ENCODE data around the gene PSTPIP1. TPM values are rescaled to one million over a fixed set of nuclear protein-coding genes. Genes with fewer than 3 reads are reported as not detected.

The PSTPIP1 gene
- total RNA-seq, 6 experiments from 2014 or later = 1.2 to 4.9 (median 2.2) TPM

- H3K4me1 ChIP-seq = no peaks in the 10 kb centered on the region
- no peaks in the 10 kb centered on the region for H3K9me3 ChIP-seq
- H3K27ac ChIP-seq = no peak overlapping the region
- DNase-seq (peak in 1 of 3 donors; percentile 44), ATAC-seq (no peak)
- no peaks in the 10 kb centered on the region for H3K36me3 ChIP-seq
- intact Hi-C loops (cut with DNase I) = no loop called here
- TF ChIP-seq CTCF (IDR thresholded peaks at IDR 0.05) = no peak
- H3K27me3 ChIP-seq = no peaks in the 10 kb centered on the region
- H3K4me3 ChIP-seq = no peak overlapping the region
- 83% methylated on average over 7 of the region's 20 CpGs for WGBS (ENCODE audit: insufficient coverage, low coverage, low lambda C conversion rate, missing lambda C conversion rate)
These were observed 23.1 kb downstream of the PSTPIP1 start for GRCh38 chr15:77017761-77018720.

- Histone ChIP-seq H3K4me3 (no peak overlapping the region), H3K4me1 (no peaks in the 10 kb centered on the region), H3K9me3 (no peaks in the 10 kb centered on the region), H3K27ac (no peak overlapping the region), H3K27me3 (no peaks in the 10 kb centered on the region), H3K36me3 (no peaks in the 10 kb centered on the region)
- peak in 1 of 3 donors; percentile 39 for DNase-seq
- WGBS (ENCODE audit: insufficient coverage, low coverage, low lambda C conversion rate, missing lambda C conversion rate) = 57% methylated on average over 4 of the region's 11 CpGs
- intact Hi-C loops (cut with DNase I) = no loop called here
- TF ChIP-seq POLR2A (IDR thresholded peaks at IDR 0.05) = no peak
- no peak for TF ChIP-seq CTCF (IDR thresholded peaks at IDR 0.05)
- ATAC-seq = no peak
These were observed 24.0 kb downstream of the PSTPIP1 start for GRCh38 chr15:77018796-77019505.

GRCh38 chr15:77019521-77020331 is 24.8 kb downstream of the PSTPIP1 start:
- peak in 1 of 3 donors; percentile 32 for DNase-seq
- Histone ChIP-seq H3K27ac (no peak overlapping the region), H3K4me1 (no peaks in the 10 kb centered on the region), H3K4me3 (no peak overlapping the region), H3K36me3 (no peaks in the 10 kb centered on the region), H3K9me3 (no peaks in the 10 kb centered on the region), H3K27me3 (no peaks in the 10 kb centered on the region)
- ATAC-seq = no peak
- WGBS (ENCODE audit: insufficient coverage, low coverage, low lambda C conversion rate, missing lambda C conversion rate) = 68% methylated on average over 4 of the region's 12 CpGs
- intact Hi-C loops (cut with DNase I) = loop anchor here in 1 of 2 donors (10.0 kb wide), 1 partner anchor 525 kb away; no protein-coding TSS in a partner anchor
- TF ChIP-seq POLR2A (IDR thresholded peaks at IDR 0.05) (no peak), CTCF (IDR thresholded peaks at IDR 0.05) (no peak)

GRCh38 chr15:77020348-77021087 is 25.6 kb downstream of the PSTPIP1 start:
- Histone ChIP-seq H3K4me3 (no peak overlapping the region), H3K9me3 (no peaks in the 10 kb centered on the region), H3K27me3 (no peaks in the 10 kb centered on the region), H3K36me3 (no peaks in the 10 kb centered on the region), H3K4me1 (no peaks in the 10 kb centered on the region), H3K27ac (no peak overlapping the region)
- no peak for ATAC-seq
- 62% methylated on average over 5 of the region's 6 CpGs for WGBS (ENCODE audit: insufficient coverage, low coverage, low lambda C conversion rate, missing lambda C conversion rate)
- peak in 1 of 3 donors; percentile 40 for DNase-seq
- TF ChIP-seq CTCF (IDR thresholded peaks at IDR 0.05) (no peak), POLR2A (IDR thresholded peaks at IDR 0.05) (no peak)
- intact Hi-C loops (cut with DNase I) = loop anchor here in 1 of 2 donors (10.0 kb wide), 1 partner anchor 524 kb away; no protein-coding TSS in a partner anchor

All from right lobe of liver (tissue), 6 donors.